IPS-18c (cell line): ENCODE data around the gene YKT6.

Experiments used
- H3K4me3 ChIP-seq: 2 replicates; pipeline ENCODE4 v1.7.0; 2013; ENCODE audit warnings: low read depth, mild to moderate bottlenecking, low read length, moderate library complexity; ENCODE audit not compliant: insufficient read depth
- H3K9me3 ChIP-seq: one replicate; pipeline ENCODE4 v1.6.1; 2013; ENCODE audit warnings: mild to moderate bottlenecking, low read length, moderate library complexity; ENCODE audit not compliant: control insufficient read depth, insufficient read depth

YKT6 gene

DNA sequence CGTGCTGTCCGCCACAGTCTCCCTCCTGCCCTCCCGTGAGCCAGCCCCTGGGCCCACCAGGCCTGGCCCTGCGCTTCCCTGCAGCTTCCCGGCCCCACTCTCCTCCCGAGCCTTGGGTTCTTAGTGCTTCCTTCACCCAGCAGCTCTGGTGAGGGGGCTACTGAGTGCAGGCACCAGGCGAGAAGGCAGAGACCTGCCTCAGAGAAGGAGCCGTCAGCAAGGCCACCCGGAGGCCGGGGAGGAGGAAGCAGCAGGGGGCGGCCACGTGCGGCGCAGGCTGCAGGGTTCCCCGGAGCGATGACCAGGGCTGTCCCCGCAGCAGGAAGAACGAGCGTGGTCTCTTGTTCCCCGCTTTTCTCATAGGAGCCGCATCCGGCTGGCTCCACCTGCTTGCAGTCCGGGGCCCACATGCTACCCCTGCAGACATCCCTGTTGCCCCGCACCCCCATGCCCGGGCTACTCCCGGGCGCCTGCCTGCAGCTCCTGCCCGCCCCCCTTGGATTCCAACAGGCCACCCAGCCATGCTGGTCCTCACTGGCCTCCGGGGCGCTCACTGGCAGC lies 20.5 kb downstream of the YKT6 start:
- no peak overlapping the region for H3K4me3 ChIP-seq
- H3K9me3 ChIP-seq: no peaks in the 10 kb centered on the region

DNA sequence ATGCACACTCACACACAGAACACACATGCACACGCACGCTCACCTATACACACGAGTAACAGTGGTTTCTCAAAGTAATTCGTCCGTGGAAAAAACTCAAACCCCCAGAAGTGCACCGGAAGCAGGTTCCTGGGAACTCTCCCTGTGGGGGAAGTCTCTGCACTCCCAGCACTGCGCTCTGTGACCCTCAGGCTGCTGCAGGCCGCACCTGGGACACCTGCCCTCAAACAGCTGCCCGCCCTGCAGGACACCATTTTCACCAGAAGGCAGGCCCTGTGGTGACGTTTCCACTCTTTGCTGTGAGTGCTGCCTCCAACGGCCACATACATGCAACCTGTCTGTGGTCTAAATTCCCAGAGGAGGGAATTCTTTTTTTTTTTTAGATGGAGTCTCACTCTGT lies 21.3 kb downstream of the YKT6 start:
- Histone ChIP-seq H3K4me3 (no peak overlapping the region), H3K9me3 (no peaks in the 10 kb centered on the region)

DNA sequence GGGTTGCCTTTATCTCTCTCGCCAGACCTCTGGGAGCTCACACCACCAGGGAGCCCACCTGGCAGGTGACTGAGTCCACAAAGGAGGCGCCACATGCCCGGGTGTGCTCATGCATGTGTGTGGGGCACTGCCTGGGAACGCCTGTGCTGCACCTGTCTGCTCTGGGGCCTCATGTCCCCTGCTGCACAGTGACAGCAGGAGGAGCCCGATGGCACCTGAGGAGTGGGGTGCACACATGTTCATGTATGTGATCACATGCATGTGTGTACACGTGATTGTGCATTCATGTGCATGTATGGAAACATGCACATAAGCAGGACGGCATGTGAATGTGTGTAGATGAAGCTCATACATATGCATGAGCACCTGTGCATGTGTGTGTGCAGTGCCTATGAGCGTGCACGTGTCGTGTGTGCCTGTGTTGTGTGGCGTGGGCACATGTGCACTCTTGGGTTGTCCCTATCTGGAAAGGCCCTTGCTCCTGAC lies 22.0 kb downstream of the YKT6 start:
- H3K9me3 ChIP-seq: no peaks in the 10 kb centered on the region
- no peak overlapping the region for H3K4me3 ChIP-seq

DNA sequence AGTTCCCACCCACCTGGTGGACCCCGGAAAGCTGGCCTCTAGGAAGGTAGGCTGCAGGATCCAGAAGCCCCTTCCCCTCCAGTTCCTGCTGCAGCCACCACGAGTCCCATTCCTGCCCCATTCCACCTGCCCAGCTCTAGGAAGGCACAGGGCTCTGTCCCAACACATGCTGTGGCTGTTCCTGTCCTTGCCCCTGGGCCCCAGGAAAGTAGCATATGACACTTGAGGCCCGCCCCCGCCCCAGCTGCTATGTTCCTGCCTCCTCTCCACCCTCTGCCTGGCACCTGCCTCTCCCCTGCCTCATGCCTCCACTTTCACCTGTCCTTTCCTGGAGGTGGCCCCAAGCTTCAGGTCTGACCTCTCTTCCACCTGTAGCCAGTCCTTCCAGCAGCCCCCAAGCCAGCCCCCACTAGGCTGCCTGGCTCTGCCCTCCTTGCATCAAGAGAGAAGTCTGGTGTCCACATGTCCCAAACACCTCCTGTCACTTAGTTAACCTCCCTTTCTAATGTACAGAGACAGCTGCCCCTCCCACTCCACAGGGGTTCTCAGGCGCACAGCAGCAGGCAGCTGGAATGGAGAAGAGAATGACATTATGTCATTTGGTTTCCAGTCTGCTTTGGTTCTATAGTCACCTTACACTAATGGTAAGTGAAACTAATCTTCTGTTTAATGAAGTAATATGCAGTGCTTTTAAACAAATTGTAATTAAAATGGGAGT lies 22.7 kb downstream of the YKT6 start:
- Histone ChIP-seq H3K4me3 (no peak overlapping the region), H3K9me3 (no peaks in the 10 kb centered on the region)

DNA sequence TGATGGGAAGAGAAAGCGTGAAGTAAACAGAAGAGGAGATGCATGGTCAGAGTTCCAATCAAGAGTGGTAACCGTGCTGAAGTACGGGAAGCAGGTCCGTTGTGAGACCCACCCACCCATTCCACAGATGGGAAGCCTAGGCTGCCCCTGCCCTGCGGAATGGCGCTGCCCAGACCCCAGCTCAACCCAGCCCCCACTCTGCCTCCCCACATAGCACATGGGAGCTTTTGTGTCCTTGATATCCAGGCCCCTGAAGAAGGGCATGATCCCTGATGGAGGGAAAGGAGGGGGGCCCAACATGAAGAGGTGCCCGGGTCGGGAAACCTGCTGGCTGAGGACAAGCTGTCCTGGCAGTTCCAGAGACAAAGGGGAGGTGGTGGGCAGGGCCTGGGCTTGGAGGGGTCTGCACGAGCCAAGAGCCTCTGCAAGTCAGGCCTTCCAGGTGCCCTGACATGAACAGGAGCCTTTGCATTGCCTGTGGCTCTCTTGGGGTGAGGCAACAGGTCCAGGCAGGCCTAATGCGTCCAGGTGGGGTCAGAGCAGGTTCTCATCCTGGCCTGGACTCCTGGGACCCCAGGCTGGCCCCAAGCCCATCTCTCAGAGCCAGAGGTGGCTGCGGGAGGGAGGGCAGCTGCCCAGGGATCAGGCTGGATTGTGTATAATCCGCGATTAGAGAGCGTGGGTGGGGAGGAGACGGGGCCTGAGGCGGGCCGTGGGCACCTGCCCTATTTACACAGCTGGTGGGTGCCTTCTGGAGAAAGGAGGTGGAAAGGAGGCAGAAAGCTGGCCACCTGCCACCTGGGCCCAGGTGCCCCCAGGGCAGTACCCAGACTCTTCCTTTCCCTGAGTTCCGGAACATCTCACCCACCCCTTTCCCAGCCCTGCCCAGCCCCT lies 23.5 kb downstream of the YKT6 start:
- Histone ChIP-seq H3K9me3 (no peaks in the 10 kb centered on the region), H3K4me3 (no peak overlapping the region)

DNA sequence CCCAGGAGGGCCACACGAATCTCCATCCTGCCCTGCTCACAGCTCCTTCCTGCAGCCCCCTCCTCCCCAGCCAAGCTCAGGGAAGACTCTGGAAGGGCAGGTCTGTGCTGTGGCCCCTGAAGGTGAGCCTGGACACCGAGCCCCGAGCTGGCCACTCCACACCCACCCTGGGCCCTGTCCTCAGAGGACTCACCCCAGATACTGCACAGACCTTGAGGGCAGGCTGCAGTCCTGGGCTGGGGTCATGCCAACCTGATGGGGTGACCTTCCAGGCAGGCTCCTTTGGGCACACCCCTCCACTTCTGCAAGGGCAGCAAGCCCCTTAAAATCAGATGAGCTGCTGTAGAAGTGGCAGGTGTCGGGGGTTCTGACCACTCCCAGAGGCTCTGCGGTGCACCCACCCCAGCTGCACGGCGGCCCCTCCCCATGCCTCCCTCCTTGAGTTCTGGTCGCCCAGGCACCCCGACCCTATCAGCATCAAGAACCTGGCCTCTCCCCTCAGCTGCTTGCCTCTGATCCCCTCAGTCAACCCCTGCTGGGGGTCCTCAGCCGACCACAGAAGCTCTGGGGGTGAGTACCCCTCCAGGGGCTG lies 24.3 kb downstream of the YKT6 start:
- Histone ChIP-seq H3K4me3 (no peak overlapping the region), H3K9me3 (no peaks in the 10 kb centered on the region)

DNA sequence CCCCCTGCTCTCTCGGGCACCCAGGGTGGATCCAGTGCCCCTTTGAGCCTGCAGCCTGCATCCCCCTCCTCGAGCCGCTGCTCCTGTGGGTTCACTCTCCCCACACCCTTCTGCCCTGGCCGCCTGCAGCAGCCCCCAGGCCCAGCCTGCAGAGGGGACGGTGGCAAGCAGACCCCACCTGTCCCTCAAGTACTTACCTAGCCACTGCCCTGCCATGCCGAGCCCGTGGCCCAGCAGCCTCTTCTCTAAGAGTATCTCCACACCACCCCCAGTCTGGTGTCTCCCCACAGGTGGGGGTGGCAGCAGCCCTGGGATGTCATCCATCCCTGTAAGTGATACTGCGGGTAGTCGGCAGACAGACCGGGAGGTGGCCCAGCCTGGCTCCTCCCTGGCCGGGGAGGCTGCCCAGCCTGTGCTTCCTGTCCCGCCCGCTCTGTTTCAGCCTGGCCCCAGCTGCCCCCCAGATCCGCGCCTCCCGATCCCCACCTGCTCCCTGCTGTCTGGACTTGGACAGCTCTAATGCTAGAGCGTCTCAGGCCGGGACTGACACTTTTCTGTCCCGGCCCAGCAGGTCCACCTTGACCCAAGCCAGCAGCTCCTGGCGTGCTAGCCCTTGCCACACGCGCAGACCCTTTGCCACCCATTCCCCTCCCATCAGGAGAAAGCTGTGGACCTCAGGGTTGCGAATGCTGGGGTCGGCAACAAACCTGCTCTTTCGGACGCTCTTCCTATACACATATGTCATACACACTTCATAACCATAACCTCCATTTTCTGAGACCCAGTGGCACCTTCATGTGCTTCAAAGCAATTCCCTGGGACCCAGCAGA lies 25.0 kb downstream of the YKT6 start:
- Histone ChIP-seq H3K4me3 (no peak overlapping the region), H3K9me3 (no peaks in the 10 kb centered on the region)

DNA sequence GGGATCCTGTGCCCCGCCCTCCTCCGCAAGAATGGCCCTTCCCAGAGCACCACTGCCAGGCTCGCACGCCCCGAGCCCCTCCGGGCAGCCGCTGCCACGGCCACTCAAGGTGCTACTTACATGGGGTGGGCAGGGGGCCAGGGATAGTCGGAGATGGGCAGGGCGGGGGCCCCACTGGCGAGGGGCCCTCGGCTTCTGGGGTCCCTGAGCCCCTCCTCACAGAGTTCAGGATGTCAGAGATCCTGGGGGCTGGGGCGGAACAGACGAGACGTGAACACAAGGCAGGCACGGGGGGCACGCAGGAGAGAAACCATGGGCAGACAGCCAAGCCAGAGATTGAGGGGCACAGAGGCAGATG lies 25.6 kb downstream of the YKT6 start:
- no peaks in the 10 kb centered on the region for H3K9me3 ChIP-seq
- H3K4me3 ChIP-seq: no peak overlapping the region

DNA sequence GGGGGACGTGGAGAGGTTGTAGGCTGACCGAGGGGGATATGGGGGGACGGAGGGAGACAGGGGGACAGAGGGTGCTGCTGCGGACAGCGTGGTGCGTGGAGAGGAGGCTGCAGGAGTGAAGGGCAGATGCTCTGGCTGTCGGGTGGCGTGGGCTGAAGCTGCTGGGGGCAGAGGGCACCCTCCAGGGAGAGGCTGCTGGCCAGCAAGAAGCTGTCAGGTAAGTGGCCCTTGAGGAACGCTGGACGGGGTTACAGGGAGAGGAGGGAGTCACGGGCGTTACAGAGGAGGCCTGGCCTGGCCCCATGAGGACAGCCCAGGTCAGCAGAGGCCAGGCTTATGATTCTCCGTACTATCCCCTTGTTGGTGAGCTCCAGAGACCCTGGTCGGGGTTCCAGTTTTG lies 27.1 kb downstream of the YKT6 start:
- no peaks in the 10 kb centered on the region for H3K9me3 ChIP-seq

DNA sequence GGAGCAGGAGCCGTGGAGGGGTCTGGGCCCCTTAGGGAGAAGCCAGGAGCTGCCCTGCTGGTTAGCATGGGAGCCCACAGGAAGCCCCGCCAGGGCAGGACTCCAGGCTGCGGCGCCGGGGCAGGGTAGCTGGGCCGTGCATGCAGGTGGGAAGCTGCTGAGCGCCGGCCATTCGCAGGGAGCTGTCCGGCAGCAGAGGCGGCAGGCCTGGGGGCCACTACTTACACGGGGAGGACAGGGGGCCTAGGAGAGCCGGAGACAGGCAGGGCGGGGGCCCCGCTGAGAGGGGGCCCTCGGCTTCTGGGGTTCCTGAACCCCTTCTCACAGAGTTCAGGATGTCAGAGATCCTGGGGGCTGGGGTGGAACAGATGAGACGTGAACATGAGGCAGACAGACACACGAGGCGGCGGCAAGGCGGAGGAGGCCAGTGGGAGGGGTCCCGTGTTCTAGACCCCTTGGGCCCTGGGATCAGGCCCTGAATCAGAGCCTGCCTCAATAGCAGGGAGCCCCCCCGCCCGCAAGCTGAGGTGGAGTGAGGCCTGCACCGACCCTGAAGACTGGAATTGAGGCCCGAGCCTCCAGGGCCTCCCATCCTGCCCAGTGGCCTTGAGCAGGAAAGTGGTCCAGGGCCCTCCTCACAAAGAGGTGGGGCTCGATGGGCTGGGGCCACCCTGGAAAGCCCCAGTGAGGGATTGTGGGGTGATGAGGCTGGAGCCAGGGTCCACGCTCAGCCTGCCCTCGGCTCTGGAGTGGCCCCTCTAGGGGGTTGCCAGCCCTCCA lies 28.0 kb downstream of the YKT6 start:
- H3K9me3 ChIP-seq: no peaks in the 10 kb centered on the region
- no peak overlapping the region for H3K4me3 ChIP-seq

More for the DNA sequence above, 27.1 kb downstream of the YKT6 start:
- H3K4me3 ChIP-seq: no peak overlapping the region

DNA sequence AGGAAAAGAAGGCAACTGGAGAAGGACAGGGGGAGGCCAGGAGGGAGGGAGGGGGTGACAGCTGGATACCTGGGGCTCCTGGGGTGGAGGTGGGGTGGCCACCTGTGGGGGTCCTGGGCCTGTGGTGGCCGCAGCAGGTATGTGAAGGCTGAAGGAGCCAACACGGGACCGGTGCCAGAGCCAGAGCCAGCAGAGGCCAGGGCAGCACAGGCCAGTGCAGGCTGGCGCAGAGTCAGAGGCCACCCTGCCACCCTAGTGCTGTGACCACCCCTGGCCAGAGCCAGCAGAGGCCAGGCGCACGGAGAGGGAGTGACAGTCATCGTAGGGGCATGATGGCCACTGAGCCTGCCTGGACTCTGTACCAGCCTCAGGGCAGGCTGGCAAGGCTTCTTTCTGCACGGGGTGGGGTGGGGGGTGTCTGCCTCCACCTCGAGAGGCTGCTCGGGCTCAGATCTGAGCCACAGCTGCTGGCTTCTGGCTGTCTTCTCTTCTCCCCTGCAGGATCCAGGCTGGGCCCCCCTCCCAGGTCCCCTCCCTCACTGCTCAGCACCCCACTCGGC lies 28.8 kb downstream of the YKT6 start:
- no peaks in the 10 kb centered on the region for H3K9me3 ChIP-seq
- no peak overlapping the region for H3K4me3 ChIP-seq

DNA sequence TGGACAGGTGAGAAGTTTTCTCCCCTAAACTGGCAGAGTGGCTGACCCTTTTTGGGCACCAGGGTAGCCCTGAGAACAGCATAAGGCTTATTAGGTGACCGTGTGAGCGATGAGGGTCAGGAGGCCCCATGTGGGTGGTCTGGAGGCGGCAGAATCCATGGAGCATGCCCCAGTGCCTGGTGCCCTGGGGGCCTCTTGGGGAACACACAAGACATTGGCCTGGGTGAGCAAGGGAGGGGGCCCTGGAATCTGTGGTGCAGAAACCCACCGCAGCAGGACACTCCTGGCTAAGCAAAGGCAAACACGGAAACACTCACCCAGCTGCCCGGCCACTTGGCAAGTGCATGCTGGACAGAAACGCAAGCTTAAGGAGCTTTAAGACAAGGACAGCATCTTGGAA lies 29.5 kb downstream of the YKT6 start:
- Histone ChIP-seq H3K4me3 (no peak overlapping the region), H3K9me3 (no peaks in the 10 kb centered on the region)

DNA sequence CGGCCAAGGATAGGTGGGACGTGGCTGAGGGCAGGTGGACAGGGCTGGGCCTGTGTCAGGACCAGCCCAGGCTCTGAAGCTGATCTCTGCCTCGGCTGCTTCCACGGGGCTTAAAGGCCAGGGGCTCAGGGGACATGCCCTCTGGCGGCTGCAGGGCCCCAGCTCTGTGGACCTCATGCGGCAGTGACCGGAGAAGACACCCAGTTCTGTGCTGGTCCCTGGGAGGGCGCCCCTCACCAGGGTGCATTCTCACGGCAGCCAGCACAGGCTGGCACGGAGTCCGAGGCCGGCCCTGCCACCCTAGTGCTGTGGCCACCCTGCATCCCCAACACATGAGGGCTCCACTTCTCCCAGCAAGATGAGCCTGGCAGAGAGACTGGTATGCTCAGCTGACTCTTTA lies 30.3 kb downstream of the YKT6 start:
- no peaks in the 10 kb centered on the region for H3K9me3 ChIP-seq
- no peak overlapping the region for H3K4me3 ChIP-seq

DNA sequence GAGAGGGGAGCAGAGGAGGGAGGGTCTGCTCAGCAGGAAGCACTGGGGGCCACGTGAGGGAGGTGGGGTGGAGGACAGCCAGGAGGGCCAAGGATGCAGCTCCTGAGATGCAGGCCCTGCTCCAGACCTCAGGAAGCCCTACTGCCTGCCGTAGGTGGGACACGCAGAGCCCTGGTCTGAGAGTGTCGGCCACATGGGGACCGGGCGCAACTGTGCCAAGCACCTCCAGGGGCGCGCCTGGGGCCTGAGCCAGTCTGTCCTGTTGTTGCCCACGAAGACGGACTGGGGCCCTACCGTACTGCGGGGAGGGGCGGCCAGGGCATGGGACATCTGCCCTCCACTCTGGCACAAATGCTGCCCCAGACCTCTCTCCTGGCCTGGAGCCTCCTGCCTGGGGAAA lies 31.6 kb downstream of the YKT6 start:
- Histone ChIP-seq H3K9me3 (no peaks in the 10 kb centered on the region), H3K4me3 (no peak overlapping the region)

DNA sequence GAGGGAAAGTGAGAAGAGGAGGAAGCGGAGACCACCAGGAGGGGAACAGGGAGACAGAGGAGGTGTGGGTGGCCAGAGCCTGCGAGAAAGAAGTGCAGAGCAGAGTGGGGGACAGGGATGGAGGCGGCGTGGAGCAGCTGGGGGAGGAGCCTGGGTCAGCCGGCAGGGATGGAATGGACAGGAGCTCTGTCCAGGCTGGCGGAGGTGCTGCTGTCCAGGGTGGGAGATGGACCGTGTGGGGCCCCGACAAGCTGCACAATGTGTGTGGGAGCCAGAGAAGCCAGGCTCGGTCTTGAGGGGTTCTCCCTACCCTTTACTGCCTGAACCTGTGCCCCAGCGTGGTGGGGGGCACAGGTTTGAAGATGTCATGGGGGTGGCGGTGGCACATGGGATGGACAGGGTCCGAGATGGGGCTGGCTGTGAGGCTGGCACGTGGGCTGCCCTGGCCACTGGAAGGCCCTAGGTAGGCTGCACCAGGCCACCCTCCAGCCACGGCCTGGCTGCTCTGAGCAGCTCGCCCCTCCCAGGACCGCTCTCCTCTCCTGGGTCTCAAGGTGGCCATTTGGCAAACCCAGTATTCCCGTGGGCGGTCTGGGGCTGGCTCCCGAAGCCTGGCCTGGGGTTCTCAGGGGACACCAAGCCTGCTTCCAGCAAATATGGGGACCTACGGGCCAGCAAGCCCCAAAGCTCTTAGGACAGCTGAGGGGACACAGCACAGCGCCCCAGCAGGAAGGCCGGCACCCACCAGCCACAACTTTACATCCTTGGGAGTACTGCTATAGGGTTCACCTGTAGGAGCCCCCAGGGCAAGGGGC lies 32.3 kb downstream of the YKT6 start:
- Histone ChIP-seq H3K4me3 (no peak overlapping the region), H3K9me3 (no peaks in the 10 kb centered on the region)
